Right lobe of liver (tissue), 4 donors: Measurements from ENCODE around the gene SDR42E2.

Source experiments
- POLR2A ChIP-seq: fragments of 450-650 bp; IDR thresholded peaks from one replicate; pipeline ENCODE4 v1.6.1; 2017; ENCODE audit warnings: antibody characterized with exemption, mild to moderate bottlenecking
- TF ChIP-seq, protein P1 (sequence below), 4 donors: fragments of 200-600 bp in 3 of 4; fragments of 450-650 bp in 1 of 4; IDR thresholded peaks; one replicate each; pipeline versions ENCODE4 v1.5.1 to v1.8.0; 2016 to 2022; ENCODE audit warnings: antibody characterized with exemption in 4 of 4, mild to moderate bottlenecking in 2 of 4
- donor health status: DM: no; HTN: no; CAD: no.
- donor health status: DM: no; HTN: no; CAD: no.
- donor health status: DM: no; HTN: yes; CAD: no.

DNA sequence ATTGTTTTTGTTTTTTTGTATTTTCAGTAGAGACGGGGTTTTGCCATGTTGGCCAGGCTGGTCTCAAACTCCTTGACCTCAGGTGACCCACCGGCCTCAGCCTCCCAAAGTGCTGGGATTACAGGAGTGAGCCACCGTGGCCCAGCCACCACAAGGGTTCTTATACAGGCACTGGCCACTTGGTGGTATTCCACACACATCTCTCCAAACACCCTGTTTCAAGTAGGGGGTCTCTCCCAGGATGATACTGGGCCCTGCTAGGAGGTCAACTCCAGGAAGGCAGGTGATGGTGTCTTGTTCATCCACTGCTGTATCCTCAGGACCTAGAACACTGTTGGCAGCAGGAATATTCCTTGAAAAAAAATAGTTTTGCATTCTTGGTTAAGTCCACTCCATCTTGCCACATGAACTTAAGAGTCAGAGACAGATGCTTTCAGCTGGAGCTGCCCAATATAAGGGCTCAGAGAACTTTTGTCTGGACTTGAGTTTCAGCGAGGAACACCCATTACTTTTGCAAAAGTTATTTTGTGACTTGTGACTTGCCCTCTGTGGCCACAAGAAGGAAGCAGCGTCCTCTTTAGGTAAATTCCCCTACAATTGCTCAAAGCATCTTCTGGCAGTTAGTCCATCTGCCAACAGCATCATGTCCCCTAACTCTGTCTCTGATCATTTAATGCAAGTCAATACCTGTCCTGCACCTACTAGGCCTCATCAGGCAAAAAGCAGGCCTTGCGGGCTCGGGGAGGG, 36.4 kb downstream of the SDR42E2 start:
- TF ChIP-seq, protein P1, sequence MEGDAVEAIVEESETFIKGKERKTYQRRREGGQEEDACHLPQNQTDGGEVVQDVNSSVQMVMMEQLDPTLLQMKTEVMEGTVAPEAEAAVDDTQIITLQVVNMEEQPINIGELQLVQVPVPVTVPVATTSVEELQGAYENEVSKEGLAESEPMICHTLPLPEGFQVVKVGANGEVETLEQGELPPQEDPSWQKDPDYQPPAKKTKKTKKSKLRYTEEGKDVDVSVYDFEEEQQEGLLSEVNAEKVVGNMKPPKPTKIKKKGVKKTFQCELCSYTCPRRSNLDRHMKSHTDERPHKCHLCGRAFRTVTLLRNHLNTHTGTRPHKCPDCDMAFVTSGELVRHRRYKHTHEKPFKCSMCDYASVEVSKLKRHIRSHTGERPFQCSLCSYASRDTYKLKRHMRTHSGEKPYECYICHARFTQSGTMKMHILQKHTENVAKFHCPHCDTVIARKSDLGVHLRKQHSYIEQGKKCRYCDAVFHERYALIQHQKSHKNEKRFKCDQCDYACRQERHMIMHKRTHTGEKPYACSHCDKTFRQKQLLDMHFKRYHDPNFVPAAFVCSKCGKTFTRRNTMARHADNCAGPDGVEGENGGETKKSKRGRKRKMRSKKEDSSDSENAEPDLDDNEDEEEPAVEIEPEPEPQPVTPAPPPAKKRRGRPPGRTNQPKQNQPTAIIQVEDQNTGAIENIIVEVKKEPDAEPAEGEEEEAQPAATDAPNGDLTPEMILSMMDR (IDR thresholded peaks at IDR 0.05) = no peak
- TF ChIP-seq POLR2A = no peak
